Measurements from ENCODE around the gene NLE1.
"Not testable (repeated sequence)": the region's sequence is repeated elsewhere in the genome, so short reads cannot be mapped to it uniquely, and the experiment has no call there.

NLE1 gene

GRCh38 chr17:35161281-35161761, 19.2 kb upstream of the NLE1 start:
- no peak for DNase-seq

GRCh38 chr17:35160354-35161201, 18.5 kb upstream of the NLE1 start:
- no peak for DNase-seq

DNA sequence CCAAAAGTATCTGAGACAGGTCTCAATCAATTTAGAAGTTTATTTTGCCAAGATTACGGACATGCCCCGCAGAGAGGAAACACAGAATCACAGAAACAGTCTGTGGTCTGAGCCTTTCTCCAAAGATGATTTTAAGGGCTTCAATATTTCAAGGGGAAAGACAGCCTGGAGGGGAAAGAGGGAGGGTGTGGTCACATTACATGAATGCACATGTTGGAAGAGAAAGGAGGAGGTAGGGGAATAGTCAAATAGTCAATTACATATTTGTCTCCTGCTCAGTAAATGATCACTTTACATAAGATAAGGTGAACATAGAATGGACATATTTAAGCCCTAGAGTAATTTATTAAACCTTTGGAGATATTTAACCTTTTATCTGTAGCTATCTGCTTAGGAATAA, 17.8 kb upstream of the NLE1 start:
- DNase-seq, result no peak

GRCh38 chr17:35155246-35155645, 13.1 kb upstream of the NLE1 start:
- DNase-seq, result no peak

DNA sequence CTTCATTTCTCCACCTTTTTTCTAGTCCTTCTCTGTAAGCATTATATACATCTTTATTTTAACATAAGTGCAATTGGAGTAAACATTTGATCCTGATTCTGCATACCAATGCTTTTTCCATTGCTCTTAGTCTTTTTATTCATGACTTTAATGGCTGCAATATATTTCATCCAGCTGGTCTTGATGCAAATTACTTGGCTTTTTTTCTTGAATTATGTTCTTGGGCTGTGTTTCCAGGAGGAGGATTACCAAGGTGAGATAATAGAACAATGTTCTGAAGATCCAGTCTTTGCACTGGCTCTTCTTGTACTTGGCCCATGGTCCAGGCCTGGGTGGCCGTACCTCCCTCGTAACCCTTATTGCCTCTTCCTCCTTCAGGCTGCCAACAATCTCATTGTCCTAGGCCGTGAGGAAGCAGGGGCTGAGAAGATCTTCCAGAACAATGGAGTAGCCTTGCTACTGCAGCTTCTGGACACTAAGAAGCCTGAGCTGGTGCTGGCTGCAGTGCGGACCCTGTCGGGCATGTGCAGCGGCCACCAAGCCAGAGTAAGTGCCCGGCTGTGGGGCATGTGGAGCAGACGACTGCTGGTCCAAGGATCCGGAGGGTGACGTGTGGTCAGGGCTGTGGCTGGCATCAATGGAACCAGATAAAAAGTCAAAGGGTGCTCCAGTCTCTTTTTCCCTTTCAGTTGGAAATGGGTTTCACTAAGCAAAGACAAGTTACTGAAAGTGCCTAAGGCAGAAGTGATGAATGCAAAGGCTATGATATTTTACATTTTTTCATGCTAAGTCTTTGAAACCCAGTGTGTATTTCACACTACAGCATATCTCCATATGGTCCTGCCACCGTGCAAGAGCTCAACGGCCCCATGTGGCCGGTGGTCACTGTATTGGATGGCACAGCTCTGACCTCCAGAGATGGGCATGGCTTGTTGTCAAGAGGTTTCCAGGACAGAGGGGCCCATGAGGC, 12.4 kb upstream of the NLE1 start:
- DNase-seq, result no peak

DNA sequence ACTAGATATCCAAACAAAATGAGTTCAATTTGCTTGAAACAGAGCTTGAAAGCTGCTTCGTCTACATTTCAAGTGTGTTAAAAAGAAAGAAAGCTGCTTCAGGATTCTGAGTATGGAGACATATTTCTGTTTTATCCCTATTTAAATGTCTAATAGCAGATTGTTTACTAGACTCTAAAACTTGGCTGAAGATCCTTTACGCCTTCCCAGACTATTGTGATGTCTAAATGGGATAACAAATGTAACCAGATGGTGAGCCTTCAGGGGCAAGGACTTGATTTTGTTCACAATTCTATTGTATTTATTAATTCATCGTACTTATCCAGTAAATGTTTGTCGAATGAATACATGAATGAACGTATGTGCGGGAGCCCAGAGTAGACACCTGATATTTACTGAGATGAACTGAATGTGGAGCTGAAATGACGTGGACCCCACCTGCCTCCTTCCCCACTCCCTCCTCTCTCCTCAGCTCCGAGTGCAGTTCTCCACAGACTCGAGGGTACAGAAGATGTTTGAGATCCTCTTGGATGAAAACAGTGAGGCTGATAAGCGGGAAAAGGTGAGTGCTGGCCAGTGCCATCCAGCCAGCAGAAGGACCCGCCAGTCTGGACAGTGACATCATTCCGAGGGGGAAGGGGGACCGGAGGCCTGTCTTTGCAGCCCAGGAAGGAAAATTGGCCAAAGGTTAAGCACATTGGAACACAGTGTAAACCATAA, 10.5 kb upstream of the NLE1 start:
- DNase-seq, result no peak

DNA sequence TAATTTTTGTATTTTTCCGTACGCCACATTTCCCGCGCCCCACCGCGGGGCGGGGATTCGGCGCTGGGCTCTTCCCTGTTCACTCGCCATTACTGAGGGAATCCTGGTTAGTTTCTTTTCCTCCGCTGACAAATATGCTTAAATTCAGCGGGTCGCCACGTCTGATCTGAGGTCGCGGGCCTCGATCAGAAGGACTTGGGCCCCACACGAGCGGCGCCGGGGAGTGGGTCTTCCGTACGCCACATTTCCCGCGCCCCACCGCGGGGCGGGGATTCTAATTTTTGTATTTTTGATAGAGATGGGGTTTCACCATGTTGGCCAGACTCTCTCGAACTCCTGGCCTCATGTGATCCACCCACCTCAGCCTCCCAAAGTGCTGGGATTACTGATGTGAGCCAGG, 9.0 kb upstream of the NLE1 start:
- DNase-seq, result not testable (repeated sequence)

GRCh38 chr17:35149941-35150340, 7.8 kb upstream of the NLE1 start:
- no peak for DNase-seq

DNA sequence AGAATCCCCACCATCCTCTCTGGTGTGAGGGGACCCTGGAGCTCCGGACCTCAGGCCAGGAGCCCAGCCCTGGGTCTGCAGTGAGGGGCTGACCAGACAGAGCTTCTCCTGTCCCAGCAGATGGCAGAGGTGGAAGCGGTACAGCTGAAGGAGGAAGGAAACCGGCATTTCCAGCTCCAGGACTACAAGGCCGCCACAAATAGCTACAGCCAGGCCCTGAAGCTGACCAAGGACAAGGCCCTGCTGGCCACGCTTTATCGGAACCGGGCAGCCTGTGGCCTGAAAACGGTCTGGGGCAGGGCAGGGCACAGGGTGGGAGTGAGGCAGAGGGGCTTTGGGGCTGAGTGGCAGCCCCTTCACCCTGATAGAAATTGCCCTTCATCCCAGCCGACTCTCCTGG, 6.0 kb upstream of the NLE1 start:
- DNase-seq, result no peak

- no peak for DNase-seq
These were observed 5.3 kb upstream of the NLE1 start, which contains the start of gene UNC45B for GRCh38 chr17:35147375-35147905. UNC45B (plus strand) TSS chr17:35147817; CDS start chr17:35148264, 447 bp downstream.

DNA sequence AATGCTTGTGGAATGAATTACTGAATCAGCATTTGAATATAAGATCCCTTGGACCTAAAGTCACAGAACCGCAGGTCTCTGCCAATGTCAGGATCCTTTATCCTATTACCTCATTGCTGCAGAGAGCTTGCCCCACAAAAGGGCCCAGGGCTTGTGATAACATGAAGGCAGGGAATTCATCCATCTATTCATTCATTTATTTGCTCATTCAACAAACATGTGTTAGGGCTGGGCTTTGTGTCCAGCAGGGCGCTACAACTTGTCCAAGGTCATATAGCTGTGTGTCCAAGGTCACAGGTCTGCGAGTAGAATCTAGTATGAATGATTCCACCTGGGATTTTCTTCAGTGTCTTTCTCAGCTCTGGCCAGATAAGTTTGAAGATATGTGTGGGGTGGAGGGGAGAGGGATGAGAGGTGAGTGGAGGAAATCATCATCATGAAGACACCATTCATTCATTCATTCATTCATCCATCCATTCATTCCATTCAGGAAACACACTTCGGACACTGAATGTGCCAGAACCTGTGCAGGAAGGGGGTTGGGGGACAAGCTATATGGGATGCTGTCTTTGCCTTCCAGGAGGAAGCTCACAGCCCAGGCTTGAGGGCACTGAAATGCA, 4.2 kb upstream of the NLE1 start:
- no peak for DNase-seq

GRCh38 chr17:35144840-35145239, 2.7 kb upstream of the NLE1 start:
- no peak for DNase-seq

DNA sequence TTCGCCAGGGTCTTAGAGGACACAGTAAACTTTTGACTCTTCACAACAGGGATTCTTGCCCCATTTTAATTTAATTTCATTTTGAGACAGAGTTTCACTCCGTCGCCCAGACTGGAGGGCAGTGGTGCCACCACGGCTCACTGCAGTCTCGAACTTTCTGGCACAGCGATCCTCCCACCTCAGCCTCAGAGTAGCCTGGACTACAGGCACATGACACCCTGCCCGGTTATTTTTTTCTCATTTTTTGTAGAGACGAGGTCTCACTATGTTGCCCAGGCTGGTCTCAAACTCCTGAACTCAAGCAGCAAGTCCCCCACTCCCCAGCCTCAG, 329 bp upstream of the NLE1 start:
- DNase-seq, result no peak

- no peak for DNase-seq
These were observed 3.9 kb downstream of the NLE1 start for GRCh38 chr17:35138218-35138617.

GRCh38 chr17:35135322-35135721, 6.8 kb downstream of the NLE1 start:
- DNase-seq, result no peak

DNA sequence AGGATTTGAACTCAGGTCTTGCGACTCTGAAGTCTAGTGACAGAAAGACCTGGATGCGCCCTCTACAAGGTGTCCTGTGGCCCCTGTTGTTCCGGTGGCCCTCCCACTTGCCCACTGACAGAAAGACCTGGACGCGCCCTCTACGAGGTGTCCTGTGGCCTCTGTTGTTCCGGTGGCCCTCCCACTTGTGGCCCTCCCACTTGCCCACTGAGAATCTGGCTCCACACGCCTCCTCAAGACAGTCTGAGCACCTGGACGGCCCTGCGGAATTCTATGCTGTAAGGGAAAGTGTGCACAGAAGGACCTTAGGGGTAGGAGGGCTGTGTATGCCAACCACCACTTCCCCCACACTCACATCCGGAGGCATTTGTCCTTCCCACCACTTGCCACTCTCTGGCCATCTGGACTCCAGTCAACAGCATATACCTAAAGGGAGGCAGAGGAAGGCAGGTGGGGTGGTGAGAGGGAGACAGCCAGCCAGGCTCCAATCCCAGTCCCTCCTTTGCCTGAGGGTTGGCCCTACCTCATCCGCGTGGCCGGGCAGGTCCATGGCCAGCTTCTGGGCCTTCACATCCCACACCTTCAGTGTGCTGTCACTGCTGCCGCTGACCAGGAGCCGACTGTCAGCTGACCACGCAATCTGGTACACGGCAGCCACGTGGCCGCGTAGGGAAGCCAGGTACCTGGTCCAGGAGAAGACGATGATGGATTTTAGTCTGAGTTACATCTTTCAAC, 9.1 kb downstream of the NLE1 start:
- DNase-seq, result no peak

- no peak for DNase-seq
These were observed 10.0 kb downstream of the NLE1 start for GRCh38 chr17:35132099-35132498.

GRCh38 chr17:35130392-35130791, 11.7 kb downstream of the NLE1 start:
- DNase-seq, result no peak

DNA sequence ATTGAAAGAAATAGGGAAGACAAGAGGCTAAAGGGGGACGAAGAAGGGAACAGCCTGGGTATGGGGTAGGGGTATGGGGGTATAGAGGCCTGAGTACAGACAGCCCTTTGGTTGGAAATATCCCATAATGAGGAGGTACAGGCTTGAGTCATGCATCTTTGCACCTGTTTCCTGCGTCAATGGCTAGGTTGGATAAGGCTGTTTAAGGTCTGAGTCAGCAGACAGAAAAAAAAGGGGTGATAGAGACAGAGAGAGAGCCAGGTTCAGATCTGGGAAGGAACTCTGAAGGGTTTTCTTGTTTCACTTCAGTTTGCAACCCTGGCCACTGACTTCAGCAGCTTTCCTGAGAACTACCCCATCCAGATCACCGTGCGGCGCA, 12.1 kb downstream of the NLE1 start:
- DNase-seq, result no peak

DNA sequence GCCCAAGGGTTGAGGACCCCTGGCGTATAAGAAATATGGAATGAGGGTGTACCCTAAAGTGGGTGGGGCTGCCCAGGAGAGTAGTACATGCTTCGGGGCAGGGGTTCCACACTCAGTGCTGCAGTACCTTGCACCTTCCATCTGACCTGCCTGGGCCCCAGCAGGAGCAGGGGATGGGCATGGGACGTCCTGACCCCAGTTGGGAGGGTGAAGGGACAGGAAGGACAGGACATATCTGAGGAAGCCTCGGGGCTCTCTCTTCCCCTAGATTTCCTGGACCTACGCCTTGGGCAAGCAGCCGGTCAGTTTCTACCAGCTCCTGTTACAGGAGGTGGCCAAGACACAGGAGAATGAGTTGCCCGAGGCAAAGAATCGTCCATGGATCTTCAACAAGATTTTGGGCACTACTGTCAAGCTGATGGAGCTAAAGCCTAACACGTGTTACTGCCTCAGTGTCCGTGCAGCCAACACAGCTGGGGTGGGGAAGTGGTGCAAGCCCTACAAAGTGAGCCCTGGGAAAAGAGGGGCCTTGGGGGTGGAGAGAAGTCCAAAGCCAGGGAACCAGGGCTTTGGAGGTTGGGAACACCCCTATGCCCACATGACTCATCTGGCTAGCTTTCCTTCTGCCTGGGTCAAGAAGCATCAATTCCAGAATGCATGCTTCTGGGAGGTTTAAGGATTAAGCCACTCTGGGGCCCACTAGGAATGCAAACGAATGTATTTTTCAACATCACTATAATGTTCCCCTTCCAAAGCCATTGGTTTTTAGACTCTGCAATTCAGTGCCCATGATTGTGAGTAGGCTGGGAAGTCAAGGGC, 12.7 kb downstream of the NLE1 start:
- no peak for DNase-seq

Measured in NCI-H526 (cell line).